GM12878 (cell line): ENCODE data around the gene MAP2K7.

Experiments used
- EGR1 ChIP-seq, 2 experiments: IDR thresholded peaks; 1 replicate in 1 of 2; 2 replicates in 1 of 2; pipeline ENCODE4 v1.6.1; 2011 to 2012; ENCODE audit warnings: low read depth in 2 of 2, low read length in 2 of 2, borderline replicate concordance in 1 of 2, mild to moderate bottlenecking in 1 of 2, moderate library complexity in 1 of 2
- JUND ChIP-seq: IDR thresholded peaks from 2 replicates; pipeline ENCODE4 v1.6.1; 2012; ENCODE audit warnings: low read depth, mild to moderate bottlenecking, low read length, improper control_type of control experiment, moderate library complexity
- NRF1 ChIP-seq: conservative IDR thresholded peaks from 2 replicates; pipeline ENCODE4 v1.6.1; 2011; ENCODE audit warnings: mild to moderate bottlenecking, low read depth, low read length, improper control_type of control experiment
- POLR2AphosphoS5 ChIP-seq: IDR thresholded peaks from 2 replicates; pipeline ENCODE4 v1.6.1; 2011; ENCODE audit warnings: mild to moderate bottlenecking, low read length, inconsistent platforms
- RAD21 ChIP-seq: IDR thresholded peaks from 2 replicates; pipeline ENCODE4 v1.6.1; 2011; ENCODE audit warnings: mild to moderate bottlenecking, low read depth, low read length, moderate library complexity; ENCODE audit not compliant: insufficient read depth
- RUNX3 ChIP-seq: IDR thresholded peaks from 2 replicates; pipeline ENCODE4 v1.6.1; 2012; ENCODE audit warnings: low read length, inconsistent platforms
- SP1 ChIP-seq: IDR thresholded peaks from one replicate; pipeline ENCODE4 v1.6.1; 2011; ENCODE audit warnings: low read depth, low read length
- TAF1 ChIP-seq: IDR thresholded peaks from 2 replicates; pipeline ENCODE4 v1.6.1; 2011; ENCODE audit warnings: mild to moderate bottlenecking, low read depth, low read length, borderline replicate concordance
- TBL1XR1 ChIP-seq: IDR thresholded peaks from 2 replicates; pipeline ENCODE4 v1.6.1; 2012; ENCODE audit warnings: low read depth, low read length, improper control_type of control experiment
- TF ChIP-seq, protein P1 (sequence below): IDR thresholded peaks from 2 replicates; pipeline ENCODE4 v1.6.1; 2011; ENCODE audit warnings: low read depth, low read length, improper control_type of control experiment, borderline replicate concordance
- TF ChIP-seq, protein P2 (sequence below): IDR thresholded peaks from 2 replicates; pipeline ENCODE4 v1.6.1; 2011; ENCODE audit warnings: mild to moderate bottlenecking, low read depth, low read length, moderate library complexity; ENCODE audit not compliant: insufficient replicate concordance

DNA sequence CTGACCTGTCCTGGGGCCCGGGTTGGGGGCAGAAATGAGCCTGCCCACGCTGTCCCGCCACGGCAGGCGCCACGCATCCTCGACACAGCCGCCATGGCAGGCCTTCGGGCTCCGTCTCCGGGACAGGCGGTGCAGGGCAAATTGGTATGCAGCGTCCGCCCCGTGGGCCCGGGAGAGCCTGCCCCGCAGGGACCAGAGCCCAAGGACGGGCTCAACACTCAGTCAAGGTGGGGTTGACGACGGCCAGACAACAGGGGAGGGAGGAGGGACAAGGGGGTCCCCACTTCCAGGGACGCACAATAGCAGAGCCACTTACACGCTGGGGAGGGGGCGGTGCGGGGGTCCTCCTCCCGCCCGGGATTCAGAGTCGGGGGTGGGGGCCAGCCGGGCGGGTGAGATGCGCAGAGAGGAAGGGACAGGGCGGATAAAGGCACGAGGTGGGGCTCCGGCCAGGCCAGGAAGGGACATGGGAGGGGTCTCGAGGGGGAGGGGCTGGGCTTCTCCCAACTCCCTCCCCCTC lies 21.0 kb downstream of the MAP2K7 start:
- TF ChIP-seq TAF1 (no peak), TBL1XR1 (no peak), RAD21 (no peak), NRF1 (no peak), EGR1 (IDR thresholded peaks at IDR 0.05; ENCODE audit: borderline replicate concordance in 1 of 2, low read depth in 2 of 2, low read length in 2 of 2) (no peak), JUND (no peak), RUNX3 (no peak), SP1 (no peak), POLR2AphosphoS5 (no peak)
- TF ChIP-seq, protein P1, sequence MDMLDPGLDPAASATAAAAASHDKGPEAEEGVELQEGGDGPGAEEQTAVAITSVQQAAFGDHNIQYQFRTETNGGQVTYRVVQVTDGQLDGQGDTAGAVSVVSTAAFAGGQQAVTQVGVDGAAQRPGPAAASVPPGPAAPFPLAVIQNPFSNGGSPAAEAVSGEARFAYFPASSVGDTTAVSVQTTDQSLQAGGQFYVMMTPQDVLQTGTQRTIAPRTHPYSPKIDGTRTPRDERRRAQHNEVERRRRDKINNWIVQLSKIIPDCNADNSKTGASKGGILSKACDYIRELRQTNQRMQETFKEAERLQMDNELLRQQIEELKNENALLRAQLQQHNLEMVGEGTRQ: no peak
- TF ChIP-seq, protein P2, sequence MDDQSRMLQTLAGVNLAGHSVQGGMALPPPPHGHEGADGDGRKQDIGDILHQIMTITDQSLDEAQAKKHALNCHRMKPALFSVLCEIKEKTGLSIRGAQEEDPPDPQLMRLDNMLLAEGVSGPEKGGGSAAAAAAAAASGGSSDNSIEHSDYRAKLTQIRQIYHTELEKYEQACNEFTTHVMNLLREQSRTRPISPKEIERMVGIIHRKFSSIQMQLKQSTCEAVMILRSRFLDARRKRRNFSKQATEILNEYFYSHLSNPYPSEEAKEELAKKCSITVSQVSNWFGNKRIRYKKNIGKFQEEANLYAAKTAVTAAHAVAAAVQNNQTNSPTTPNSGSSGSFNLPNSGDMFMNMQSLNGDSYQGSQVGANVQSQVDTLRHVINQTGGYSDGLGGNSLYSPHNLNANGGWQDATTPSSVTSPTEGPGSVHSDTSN: no peak
